GM12878 (cell line): ENCODE results near the gene C19orf47. TPM values are rescaled to one million over a fixed set of nuclear protein-coding genes. Genes with fewer than 3 reads are reported as not detected.

Experiments
- ATAC-seq: fragments of 200-7000 bp; cut with Tn5 transposase; 3 replicates; pipeline ENCODE4 v1.9.1; 2020; ENCODE audit warnings: mild to moderate bottlenecking, moderate library complexity
- BruUV-seq: library from RNA; stranded (reverse); fragments of 400-500 nt; replicated peaks from 2 replicates; lab custom pipeline; 2021; lab: Mats Ljungman, UMichigan
- CTCF ChIA-PET: fragments of 300-600 bp; sonication (Branson Sonifier 250); formaldehyde crosslinking; extraction: SDS; loops from one replicate; lab custom pipeline; 2021; ENCODE audit warnings: inconsistent platforms; lab: Yijun Ruan, JAX
- POLR2A ChIA-PET: fragments of 350-600 bp; formaldehyde crosslinking; extraction: SDS; loops from one replicate; lab custom pipeline; 2021; ENCODE audit warnings: inconsistent platforms; lab: Charles Lee
- RAD21 ChIA-PET: fragments of 300-600 bp; sonication (Branson Sonifier 250); formaldehyde crosslinking; loops from one replicate; lab custom pipeline; 2023; ENCODE audit warnings: antibody characterized with exemption; ENCODE audit not compliant: unreplicated experiment; lab: Charles Lee
- SMC1A ChIA-PET: fragments of 300-600 bp; sonication (Branson Sonifier 250); formaldehyde crosslinking; loops from one replicate; lab custom pipeline; 2023; ENCODE audit not compliant: unreplicated experiment, uncharacterized antibody; lab: Charles Lee
- DNase-seq: peaks from one replicate; pipeline ENCODE4 v3.0.0-alpha.2; 2011; ENCODE audit warnings: low read depth, low spot score
- FAIRE-seq: peaks from 3 replicates; lab custom pipeline; 2011; peaks lifted over from hg19 to GRCh38; lab: Jason Lieb, UNC
- H2AFZ ChIP-seq: 2 replicates; pipeline ENCODE4 v1.6.0; 2011; ENCODE audit warnings: low read depth, low read length, control low read depth; ENCODE audit not compliant: control insufficient read depth
- H3K27ac ChIP-seq: 2 replicates; pipeline ENCODE4 v1.5.1; 2011; ENCODE audit warnings: control low read depth; ENCODE audit not compliant: control insufficient read depth, insufficient read depth
- H3K27me3 ChIP-seq, 2 experiments: replicated peaks in 1 of 2; 2 replicates each; pipeline versions ENCODE4 v1.6.0 to v1.6.1; 2011; ENCODE audit warnings: low read length in 1 of 2; ENCODE audit not compliant: control insufficient read depth in 2 of 2, insufficient read depth in 2 of 2
- H3K36me3 ChIP-seq, 2 experiments: 2 replicates each; pipeline ENCODE4 v1.5.1; 2011; ENCODE audit warnings: low read length in 1 of 2; ENCODE audit not compliant: control insufficient read depth in 2 of 2, insufficient read depth in 2 of 2
- H3K4me1 ChIP-seq: 2 replicates; pipeline ENCODE4 v1.6.1; 2011; ENCODE audit warnings: mild to moderate bottlenecking, low read length, moderate library complexity, mixed read lengths; ENCODE audit not compliant: control insufficient read depth, insufficient read depth
- H3K4me2 ChIP-seq: 2 replicates; pipeline ENCODE4 v1.6.0; 2011; ENCODE audit warnings: control low read depth; ENCODE audit not compliant: control insufficient read depth, insufficient read depth
- H3K4me3 ChIP-seq: fragments of 200-600 bp; sonication (generic); 2 replicates; pipeline ENCODE4 v1.5.1; 2016
- H3K79me2 ChIP-seq: 2 replicates; pipeline ENCODE4 v1.6.0; 2011; ENCODE audit warnings: low read length; ENCODE audit not compliant: control insufficient read depth, insufficient read depth
- H3K9ac ChIP-seq: 2 replicates; pipeline ENCODE4 v1.8.0; 2011; ENCODE audit warnings: low read length, control low read depth, mixed read lengths; ENCODE audit not compliant: control insufficient read depth, insufficient read depth
- H3K9me3 ChIP-seq: replicated peaks from 3 replicates; pipeline ENCODE4 v1.5.1; 2011; ENCODE audit warnings: mild to moderate bottlenecking, low read length; ENCODE audit not compliant: control insufficient read depth, insufficient read depth
- H4K20me1 ChIP-seq: 2 replicates; pipeline ENCODE4 v1.6.0; 2011; ENCODE audit not compliant: control insufficient read depth, insufficient read depth
- ATF7 ChIP-seq: fragments of 450-650 bp; IDR thresholded peaks from 2 replicates; pipeline ENCODE4 v1.6.1; 2016; ENCODE audit warnings: low read depth, mild to moderate bottlenecking
- KDM1A ChIP-seq: fragments of 200-600 bp; sonication (generic); IDR thresholded peaks from 2 replicates; pipeline ENCODE4 v1.6.1; 2016; ENCODE audit warnings: borderline replicate concordance
- REST ChIP-seq: IDR thresholded peaks from 2 replicates; pipeline ENCODE4 v1.6.1; 2012; ENCODE audit warnings: mild to moderate bottlenecking, low read depth, low read length
- ZNF622 ChIP-seq: fragments of 450-650 bp; IDR thresholded peaks from 2 replicates; pipeline ENCODE4 v1.6.1; 2017; ENCODE audit warnings: mild to moderate bottlenecking, inconsistent platforms
- WGBS: methylation state at CpG from one replicate; pipeline ENCODE4 v1.1.6; 2016; ENCODE audit warnings: low lambda C conversion rate; ENCODE audit not compliant: insufficient replicate concordance, insufficient coverage; ENCODE audit errors: missing lambda C conversion rate; 5-methylcytosine and 5-hydroxymethylcytosine counted together
- in situ Hi-C: fragments of 300-500 bp; cut with MboI; formaldehyde crosslinking; loops from 9 replicates; pipeline ENCODE4 v1.14.3; 2018; ENCODE audit warnings: mixed read lengths
- intact Hi-C: fragments of 100-400 bp; cut with micrococcal nuclease; formaldehyde crosslinking; loops from one replicate; pipeline ENCODE4 v1.14.2; 2022; ENCODE audit not compliant: unreplicated experiment
- polyA plus RNA-seq, 11 experiments: library from polyadenylated mRNA; depleted of rRNA in 4 of 11; unstranded in 6 of 11; stranded (reverse) in 5 of 11; fragments of >200 nt; fragmentation: Nextera tagmentation in 4 of 11; fragmentation: Illumina TruSeq in 1 of 11; extraction: Ambion mirVana in 4 of 11; extraction: Trizol in 1 of 11; gene quantifications; 1 replicate in 1 of 11; 2 replicates in 10 of 11; pipeline versions ENCODE4 v1.2.1 to v1.2.3, GENCODE V29; 2011 to 2016; ENCODE audit warnings: inconsistent platforms in 2 of 11, missing spikeins in 2 of 11, low read depth in 1 of 11
- total RNA-seq, 4 experiments: library from RNA; depleted of rRNA in 3 of 4; stranded (reverse); fragments of >200 nt in 3 of 4; fragmentation: Illumina TruSeq in 1 of 4; extraction: Trizol in 1 of 4; gene quantifications; 2 replicates each; pipeline versions ENCODE4 v1.2.1 to v1.2.3, GENCODE V29; 2013 to 2021

Gene C19orf47
- total and polyA plus RNA-seq, 10 of the 15 experiments (the other 5 are each of a cell fraction or from before 2014, with no cell fraction given): 0.11 to 29.1 (median 20.2) TPM

GRCh38 chr19:40303765-40304164 lies 44.4 kb downstream of the C19orf47 start:
- 67% methylated on average over 2 of the region's 2 CpGs for WGBS
- no peak overlapping the region for H3K4me3 ChIP-seq
- ChIA-PET RAD21 (interaction anchor here (1.4 to 2.5 kb wide), 2 partner anchors 108 to 140 kb away, joined by 4 to 25 read pairs; partner anchors contain the start of gene SERTAD3), CTCF (interaction anchor here (0.9 to 3.0 kb wide), 11 partner anchors 11 to 173 kb away, joined by 3 to 31 read pairs (median 11); partner anchors contain the start of gene BLVRB), SMC1A (interaction anchor here (0.8 to 2.6 kb wide), 7 partner anchors 8 to 319 kb away, joined by 3 to 24 read pairs (median 5); partner anchors contain the start of genes BLVRB and SERTAD3), POLR2A (no interaction called here)
- in situ Hi-C loops: loop anchor here (10.0 kb wide), 1 partner anchor 301 kb away; the partner anchor contains the start of gene LTBP4
- BruUV-seq: no TSS peak
- ATAC-seq (no peak), FAIRE-seq (no peak), DNase-seq (no peak)
- no peak overlapping the region for H2AFZ ChIP-seq
- H3K36me3 ChIP-seq: no peaks in the 10 kb centered on the region
- no peaks in the 10 kb centered on the region for H3K79me2 ChIP-seq
- no peak overlapping the region for H3K27ac ChIP-seq
- H4K20me1 ChIP-seq: no peaks in the 10 kb centered on the region
- intact Hi-C loops: loop anchor here (2.0 kb wide), 1 partner anchor 141 kb away; the partner anchor contains the start of gene SERTAD3
- no peak overlapping the region for H3K9ac ChIP-seq
- H3K4me1 ChIP-seq: no peaks in the 10 kb centered on the region
- no peaks in the 10 kb centered on the region for H3K27me3 ChIP-seq
- H3K4me2 ChIP-seq: no peak overlapping the region
- H3K9me3 ChIP-seq: no peaks in the 10 kb centered on the region
- TF ChIP-seq ZNF622 (no peak), REST (no peak), KDM1A (no peak), ATF7 (no peak)
- TF ChIP-seq, all 136 proteins: peak for 0
